K562 (cell line): ENCODE data around the gene TRAPPC2B. TPM values are rescaled to one million over a fixed set of nuclear protein-coding genes. Genes with fewer than 3 reads are reported as not detected.

Experiments used
- ATAC-seq: fragments of 200-7000 bp; cut with Tn5 transposase; 3 replicates; pipeline ENCODE4 v1.9.1; 2020; ENCODE audit warnings: moderate library complexity
- BruUV-seq: library from RNA; stranded (reverse); fragments of 400-500 nt; replicated peaks from 2 replicates; lab custom pipeline; 2021; lab: Mats Ljungman, UMichigan
- CTCF ChIA-PET: fragments of 300-600 bp; formaldehyde crosslinking; extraction: SDS; loops from one replicate; lab custom pipeline; 2021; ENCODE audit warnings: low intra/inter-chr PET ratio; lab: Yijun Ruan, JAX
- POLR2A ChIA-PET: fragments of 300-600, 350-650 bp; sonication (Branson Sonifier 250); formaldehyde crosslinking; extraction: SDS; loops from one replicate; lab custom pipeline; 2021; ENCODE audit warnings: antibody characterized with exemption, inconsistent platforms; lab: Yijun Ruan, JAX
- DNase-seq, 4 experiments: peaks; one replicate each; pipeline versions ENCODE4 v3.0.0 to v3.0.0-alpha.2; 2011 to 2018; ENCODE audit warnings: low spot score in 3 of 4, mixed read lengths in 3 of 4; ENCODE audit errors: extremely low read depth in 1 of 4
- FAIRE-seq: peaks from 2 replicates; lab custom pipeline; 2011; peaks lifted over from hg19 to GRCh38; lab: Jason Lieb, UNC
- H2AFZ ChIP-seq: 2 replicates; pipeline ENCODE4 v1.6.0; 2011; ENCODE audit warnings: low read depth, low read length, control low read depth, inconsistent platforms
- H3K27ac ChIP-seq: fragments of 200-600 bp; 3 replicates; pipeline ENCODE4 v1.8.0; 2011; ENCODE audit warnings: low read depth, mild to moderate bottlenecking, control low read depth, inconsistent platforms, low read length, moderate library complexity, mixed read lengths; ENCODE audit errors: extremely low read depth
- H3K27me3 ChIP-seq, 2 experiments: fragments of 300-600 bp in 1 of 2; 2 replicates in 1 of 2; 3 replicates in 1 of 2; pipeline versions ENCODE4 v1.6.0 to v1.8.0; 2011; ENCODE audit warnings: inconsistent platforms in 2 of 2, low read length in 2 of 2, mild to moderate bottlenecking in 1 of 2, mixed read lengths in 1 of 2, moderate library complexity in 1 of 2; ENCODE audit not compliant: control insufficient read depth in 2 of 2, insufficient read depth in 2 of 2
- H3K36me3 ChIP-seq: fragments of 300-600 bp; 3 replicates; pipeline ENCODE4 v1.8.0; 2011; ENCODE audit warnings: mild to moderate bottlenecking, low read length, inconsistent platforms; ENCODE audit not compliant: control insufficient read depth, insufficient read depth
- H3K4me1 ChIP-seq, 2 experiments: fragments of 200-600 bp in 1 of 2; replicated peaks in 1 of 2; 2 replicates in 1 of 2; 3 replicates in 1 of 2; pipeline versions ENCODE4 v1.5.1 to v1.8.0; 2011; ENCODE audit warnings: inconsistent platforms in 2 of 2, low read length in 2 of 2, mild to moderate bottlenecking in 1 of 2, mixed read lengths in 1 of 2, moderate library complexity in 1 of 2; ENCODE audit not compliant: control insufficient read depth in 2 of 2, insufficient read depth in 2 of 2
- H3K4me2 ChIP-seq: 2 replicates; pipeline ENCODE4 v1.6.1; 2011; ENCODE audit warnings: low read length, control low read depth, inconsistent platforms, mixed read lengths; ENCODE audit not compliant: insufficient read depth
- H3K4me3 ChIP-seq: fragments of 200-600 bp; sonication (generic), shearing (Covaris generic); 2 replicates; pipeline ENCODE4 v1.5.1; 2016; ENCODE audit warnings: control low read depth, inconsistent platforms
- H3K79me2 ChIP-seq: fragments of 200-600 bp; 3 replicates; pipeline ENCODE4 v1.8.0; 2011; ENCODE audit warnings: low read length, inconsistent platforms; ENCODE audit not compliant: control insufficient read depth, insufficient read depth
- H3K9ac ChIP-seq, 2 experiments: 2 replicates each; pipeline versions ENCODE4 v1.6.0 to v1.6.1; 2011; ENCODE audit warnings: low read depth in 2 of 2, low read length in 2 of 2, control low read depth in 1 of 2, inconsistent platforms in 1 of 2, mild to moderate bottlenecking in 1 of 2, mixed read lengths in 1 of 2; ENCODE audit not compliant: insufficient read depth in 1 of 2
- H3K9me1 ChIP-seq: one replicate; pipeline ENCODE4 v1.6.0; 2011; ENCODE audit warnings: inconsistent platforms, mild to moderate bottlenecking, low read length, moderate library complexity; ENCODE audit not compliant: control insufficient read depth, insufficient read depth
- H3K9me3 ChIP-seq: replicated peaks from 2 replicates; pipeline ENCODE4 v1.5.1; 2011; ENCODE audit warnings: low read depth, low read length, inconsistent platforms; ENCODE audit not compliant: control insufficient read depth, insufficient read depth
- H4K20me1 ChIP-seq: replicated peaks from 2 replicates; pipeline ENCODE4 v1.6.1; 2011; ENCODE audit warnings: low read length, inconsistent platforms, mixed read lengths; ENCODE audit not compliant: control insufficient read depth, insufficient read depth
- BRD4 ChIP-seq: fragments of 200-600 bp; sonication (generic); IDR thresholded peaks from 2 replicates; pipeline ENCODE4 v1.6.1; 2017; ENCODE audit warnings: inconsistent platforms
- HDAC6 ChIP-seq: IDR thresholded peaks from 2 replicates; pipeline ENCODE4 v1.6.1; 2012; ENCODE audit warnings: low read depth, mild to moderate bottlenecking, control low read depth, inconsistent platforms, low read length, moderate library complexity
- HNRNPUL1 ChIP-seq: fragments of 200-400 bp; formaldehyde crosslinking; IDR thresholded peaks from 2 replicates; pipeline ENCODE4 v1.6.1; 2017; ENCODE audit warnings: low read length
- KLF13 ChIP-seq: fragments of 450-650 bp; IDR thresholded peaks from 2 replicates; pipeline ENCODE4 v1.6.1; 2016; ENCODE audit warnings: missing genetic modification characterization, low read depth, mild to moderate bottlenecking, missing compliant biosample characterization, moderate library complexity, borderline replicate concordance
- RUNX1 ChIP-seq: sonication (generic); IDR thresholded peaks from 2 replicates; pipeline ENCODE4 v1.6.1; 2016; ENCODE audit warnings: antibody characterized with exemption, low read depth
- SNIP1 ChIP-seq: fragments of 450-650 bp; IDR thresholded peaks from 2 replicates; pipeline ENCODE4 v1.7.1; 2017; ENCODE audit warnings: low read depth, mild to moderate bottlenecking
- TCFL5 ChIP-seq: fragments of 250-450 bp; sonication (Bioruptor Pico); conservative IDR thresholded peaks from 2 replicates; pipeline ENCODE4 v1.6.1; 2021; ENCODE audit warnings: mild to moderate bottlenecking, moderate library complexity, matching md5 sums
- ZNF174 ChIP-seq: fragments of 250-450 bp; sonication (Bioruptor Pico); IDR thresholded peaks from 2 replicates; pipeline ENCODE4 v1.4.0; 2020; ENCODE audit warnings: mild to moderate bottlenecking
- ZNF707 ChIP-seq: fragments of 250-450 bp; sonication (Bioruptor Pico); conservative IDR thresholded peaks from 2 replicates; pipeline ENCODE4 v1.8.0; 2022; ENCODE audit warnings: inconsistent platforms, mild to moderate bottlenecking, moderate library complexity
- ZNF77 ChIP-seq: fragments of 250-450 bp; sonication (Bioruptor Pico); IDR thresholded peaks from 2 replicates; pipeline ENCODE4 v1.5.0; 2020
- WGBS: fragments of 100-300 bp; shearing (Covaris generic); methylation state at CpG from one replicate; pipeline ENCODE4 v1.1.6; 2016; ENCODE audit warnings: low coverage, mixed read lengths; ENCODE audit not compliant: insufficient coverage; ENCODE audit errors: missing lambda C conversion rate; 5-methylcytosine and 5-hydroxymethylcytosine counted together
- in situ Hi-C: fragments of 300-500 bp; cut with MboI; formaldehyde crosslinking; loops from 4 replicates; pipeline ENCODE4 v1.15.0; 2018; ENCODE audit warnings: inconsistent platforms, mixed read lengths
- intact Hi-C: fragments of 100-400 bp; cut with micrococcal nuclease; formaldehyde crosslinking; loops from 2 replicates; pipeline ENCODE4 v1.14.2; 2022
- polyA plus RNA-seq, 8 experiments: library from polyadenylated mRNA; depleted of rRNA in 4 of 8; stranded (reverse) in 5 of 8; unstranded in 3 of 8; fragments of >200 nt; fragmentation: Nextera tagmentation in 2 of 8; fragmentation: Illumina TruSeq in 1 of 8; extraction: Ambion mirVana in 2 of 8; extraction: Trizol in 1 of 8; gene quantifications; 2 replicates each; pipeline versions ENCODE4 v1.2.1 to v1.2.3, GENCODE V29; 2011 to 2014; ENCODE audit warnings: inconsistent platforms in 1 of 8, missing spikeins in 1 of 8
- total RNA-seq, 7 experiments: library from RNA; depleted of rRNA in 6 of 7; stranded (reverse); fragments of >200 nt in 6 of 7; fragmentation: Illumina TruSeq in 2 of 7; extraction: Trizol in 2 of 7; gene quantifications; 2 replicates each; pipeline versions ENCODE4 v1.2.1 to v1.2.3, GENCODE V29; 2011 to 2021; ENCODE audit warnings: low replicate concordance in 1 of 7
- TF ChIP-seq, protein P1 (sequence below): sonication (generic); formaldehyde crosslinking; IDR thresholded peaks from 2 replicates; pipeline ENCODE4 v1.8.1; 2023; ENCODE audit warnings: mild to moderate bottlenecking, missing genetic modification reagents
- TF ChIP-seq, protein P2 (sequence below): sonication (generic); formaldehyde crosslinking; IDR thresholded peaks from 2 replicates; pipeline ENCODE4 v1.8.1; 2023; ENCODE audit warnings: mild to moderate bottlenecking, missing genetic modification reagents

The TRAPPC2B gene
- total and polyA plus RNA-seq, 9 of the 15 experiments (the other 6 are each of a cell fraction or from before 2014, with no cell fraction given), result 2.2 to 20.4 (median 4.6) TPM

DNA sequence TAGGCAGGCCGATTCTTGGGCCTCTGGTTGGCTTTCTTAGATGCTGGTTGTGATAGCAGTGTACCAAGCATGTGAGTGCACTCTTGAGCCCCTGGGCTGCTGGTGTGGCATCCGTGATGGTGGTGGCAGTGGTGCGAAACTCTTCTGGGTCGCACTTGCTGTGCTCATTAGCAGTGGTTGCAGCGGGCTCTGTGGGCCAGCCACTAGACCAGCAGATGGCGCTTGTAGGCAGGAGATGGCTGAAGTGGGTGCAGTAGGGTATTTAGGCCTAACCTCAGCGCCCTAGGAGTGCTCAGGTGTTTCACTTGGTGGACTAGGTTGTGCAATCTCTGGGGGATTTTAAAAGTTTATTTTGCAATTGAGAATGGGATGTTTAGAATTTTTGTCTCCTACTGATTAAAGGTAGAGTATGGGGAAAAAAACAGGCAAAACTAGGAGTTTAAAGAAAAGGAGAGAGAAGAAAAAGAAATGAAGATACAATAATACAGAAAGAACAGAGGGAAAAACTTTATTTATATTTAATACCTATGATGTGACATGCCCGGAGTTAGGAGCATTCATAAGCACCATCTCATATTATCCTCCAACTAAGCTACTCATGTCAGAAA lies 43.3 kb downstream of the TRAPPC2B start (continued):
- TF ChIP-seq ZNF174 (CRISPR knock-in tag), result no peak
- no peak for TF ChIP-seq TCFL5 (CRISPR knock-in tag)

DNA sequence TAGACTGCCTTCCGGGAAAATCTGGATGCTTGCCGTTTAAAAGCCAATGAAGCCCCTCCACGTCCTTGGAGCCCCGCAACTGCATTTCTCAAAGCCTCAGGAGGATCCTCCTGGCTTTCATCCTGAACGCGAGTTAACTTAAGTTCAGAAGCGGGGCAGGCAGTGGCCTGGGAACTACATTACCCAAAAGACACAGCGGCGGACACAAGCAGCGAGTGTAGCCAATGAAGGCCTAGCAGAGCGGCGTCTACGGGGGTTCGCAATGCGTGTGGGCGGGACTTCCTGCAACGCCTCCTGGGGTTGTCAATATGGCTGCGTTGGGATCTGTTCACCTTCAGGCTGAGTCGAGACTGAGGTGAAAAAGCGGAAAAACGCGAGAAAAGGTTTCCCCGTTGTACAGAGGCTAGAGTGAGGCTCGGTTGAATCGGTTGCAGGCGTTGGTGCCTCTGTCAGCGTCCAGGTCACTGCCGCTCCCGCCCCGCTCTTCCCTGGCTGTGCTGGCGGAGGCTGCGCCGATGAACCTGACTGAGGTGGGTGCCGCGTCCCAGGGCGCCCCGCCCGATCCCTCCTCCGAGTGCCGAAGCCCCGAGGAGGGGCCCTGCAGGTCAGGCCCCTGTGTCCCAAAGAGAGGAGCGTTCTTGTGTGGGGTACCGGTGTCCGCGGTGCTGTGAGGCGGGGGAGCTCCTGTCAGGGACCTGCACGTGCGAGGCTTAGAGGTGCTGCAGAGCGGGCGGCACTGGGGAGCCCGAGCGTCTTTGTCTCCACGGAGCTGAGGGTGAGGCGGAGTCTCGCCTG lies 47.7 kb downstream of the TRAPPC2B start, which contains the start of gene ZNF17:
ZNF17 (plus strand) TSS at position 285 of the 795 bp plus-strand sequence. CDS start 2,455 bp downstream, outside the sequence.
- peak; percentile 99 for FAIRE-seq
- Histone ChIP-seq H3K9me3 (no peaks in the 10 kb centered on the region; the same call in 1 of the 2 replicates), H3K27ac (peak within 1 kb of the TSS; percentile 59), H3K9me1 (no peaks in the 10 kb centered on the region), H3K36me3 (peaks cover 8% of the 10 kb centered on the region; the same call in 2 of the 3 replicates), H3K9ac (peak within 1 kb of the TSS; percentile 75 to 98), H3K79me2 (peaks cover 12% of the 10 kb centered on the region), H4K20me1 (no peaks in the 10 kb centered on the region), H3K4me1 (peaks cover 3 to 15% of the 10 kb centered on the region in 2 experiments; a peak in 4 of 5 replicates), H3K4me3 (peak within 1 kb of the TSS; percentile 98), H2AFZ (peak within 1 kb of the TSS; percentile 95), H3K4me2 (peak within 1 kb of the TSS; percentile 89), H3K27me3 (no peaks in the 10 kb centered on the region)
- CTCF ChIA-PET, result no interaction called here
- intact Hi-C loops (no loop called here), in situ Hi-C loops (no loop called here)
- POLR2A ChIA-PET, result interaction anchor here (0.6 to 1.6 kb wide), 3 partner anchors 8 to 32 kb away, joined by 3 to 6 read pairs (median 3); partner anchors contain the start of gene ZNF548
- under 1% methylated on average over 52 of the region's 55 CpGs for WGBS
- ATAC-seq, result peak; percentile 100
- TSS peak; percentile 81 for BruUV-seq
- peak; percentile 93 to 95 (median 94) for DNase-seq
- TF ChIP-seq RUNX1, result no peak
- TF ChIP-seq BRD4, result no peak
- TF ChIP-seq, protein P1, sequence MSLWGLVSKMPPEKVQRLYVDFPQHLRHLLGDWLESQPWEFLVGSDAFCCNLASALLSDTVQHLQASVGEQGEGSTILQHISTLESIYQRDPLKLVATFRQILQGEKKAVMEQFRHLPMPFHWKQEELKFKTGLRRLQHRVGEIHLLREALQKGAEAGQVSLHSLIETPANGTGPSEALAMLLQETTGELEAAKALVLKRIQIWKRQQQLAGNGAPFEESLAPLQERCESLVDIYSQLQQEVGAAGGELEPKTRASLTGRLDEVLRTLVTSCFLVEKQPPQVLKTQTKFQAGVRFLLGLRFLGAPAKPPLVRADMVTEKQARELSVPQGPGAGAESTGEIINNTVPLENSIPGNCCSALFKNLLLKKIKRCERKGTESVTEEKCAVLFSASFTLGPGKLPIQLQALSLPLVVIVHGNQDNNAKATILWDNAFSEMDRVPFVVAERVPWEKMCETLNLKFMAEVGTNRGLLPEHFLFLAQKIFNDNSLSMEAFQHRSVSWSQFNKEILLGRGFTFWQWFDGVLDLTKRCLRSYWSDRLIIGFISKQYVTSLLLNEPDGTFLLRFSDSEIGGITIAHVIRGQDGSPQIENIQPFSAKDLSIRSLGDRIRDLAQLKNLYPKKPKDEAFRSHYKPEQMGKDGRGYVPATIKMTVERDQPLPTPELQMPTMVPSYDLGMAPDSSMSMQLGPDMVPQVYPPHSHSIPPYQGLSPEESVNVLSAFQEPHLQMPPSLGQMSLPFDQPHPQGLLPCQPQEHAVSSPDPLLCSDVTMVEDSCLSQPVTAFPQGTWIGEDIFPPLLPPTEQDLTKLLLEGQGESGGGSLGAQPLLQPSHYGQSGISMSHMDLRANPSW (CRISPR knock-in tag), result no peak
- TF ChIP-seq, protein P2, sequence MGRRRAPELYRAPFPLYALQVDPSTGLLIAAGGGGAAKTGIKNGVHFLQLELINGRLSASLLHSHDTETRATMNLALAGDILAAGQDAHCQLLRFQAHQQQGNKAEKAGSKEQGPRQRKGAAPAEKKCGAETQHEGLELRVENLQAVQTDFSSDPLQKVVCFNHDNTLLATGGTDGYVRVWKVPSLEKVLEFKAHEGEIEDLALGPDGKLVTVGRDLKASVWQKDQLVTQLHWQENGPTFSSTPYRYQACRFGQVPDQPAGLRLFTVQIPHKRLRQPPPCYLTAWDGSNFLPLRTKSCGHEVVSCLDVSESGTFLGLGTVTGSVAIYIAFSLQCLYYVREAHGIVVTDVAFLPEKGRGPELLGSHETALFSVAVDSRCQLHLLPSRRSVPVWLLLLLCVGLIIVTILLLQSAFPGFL (CRISPR knock-in tag), result no peak
- no peak for TF ChIP-seq ZNF707 (CRISPR knock-in tag)
- TF ChIP-seq HNRNPUL1, result no peak
- no peak for TF ChIP-seq KLF13 (tag)
- TF ChIP-seq HDAC6, result no peak
- TF ChIP-seq ZNF77 (CRISPR knock-in tag), result no peak
- no peak for TF ChIP-seq SNIP1
